ENCODE results near the gene PRAF2.

The PRAF2 gene

GRCh38 chrX:49041744-49042580 lies 31.8 kb downstream of the PRAF2 start:
- no peak for DNase-seq

- no peak for DNase-seq
These were observed 33.3 kb downstream of the PRAF2 start for GRCh38 chrX:49040376-49040955.

DNA sequence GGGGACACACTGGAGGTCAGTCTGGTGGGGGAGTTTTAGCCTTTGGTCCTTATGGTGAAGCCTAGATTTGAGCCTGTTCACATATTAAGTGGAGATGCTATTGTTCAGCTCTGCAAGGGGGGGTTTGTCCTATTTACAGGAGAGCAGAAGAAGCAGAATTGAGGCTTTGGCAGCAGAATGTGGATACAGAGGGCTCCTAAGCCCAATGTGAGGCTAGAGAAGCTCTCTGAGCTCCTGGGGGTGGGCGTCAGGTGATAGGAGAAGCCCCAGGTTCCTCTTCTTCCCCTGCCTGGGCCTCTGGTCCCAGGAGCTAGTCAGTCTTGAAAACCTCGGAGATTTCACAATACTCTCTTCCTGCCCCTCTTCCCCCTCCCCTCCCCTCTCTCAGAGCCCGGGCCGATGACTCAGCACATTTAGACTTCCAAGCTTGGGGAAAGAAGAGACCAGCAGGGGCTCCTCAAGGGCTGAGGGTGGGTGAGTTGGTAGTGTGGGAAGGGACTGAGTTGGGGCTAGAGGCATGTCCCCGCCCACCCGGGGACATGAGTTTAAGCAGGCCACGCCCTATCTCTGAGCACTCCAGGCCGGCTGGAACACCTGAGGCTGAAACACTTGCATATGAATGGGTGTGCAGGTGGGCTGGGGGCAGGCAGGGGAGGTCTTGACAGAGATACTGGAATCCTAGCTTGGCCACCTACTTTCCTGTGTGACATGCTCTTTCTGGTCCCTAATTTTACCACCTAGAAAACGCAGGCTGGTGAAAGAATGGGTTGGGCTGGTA lies 34.0 kb downstream of the PRAF2 start:
- DNase-seq = peak; percentile 38

DNA sequence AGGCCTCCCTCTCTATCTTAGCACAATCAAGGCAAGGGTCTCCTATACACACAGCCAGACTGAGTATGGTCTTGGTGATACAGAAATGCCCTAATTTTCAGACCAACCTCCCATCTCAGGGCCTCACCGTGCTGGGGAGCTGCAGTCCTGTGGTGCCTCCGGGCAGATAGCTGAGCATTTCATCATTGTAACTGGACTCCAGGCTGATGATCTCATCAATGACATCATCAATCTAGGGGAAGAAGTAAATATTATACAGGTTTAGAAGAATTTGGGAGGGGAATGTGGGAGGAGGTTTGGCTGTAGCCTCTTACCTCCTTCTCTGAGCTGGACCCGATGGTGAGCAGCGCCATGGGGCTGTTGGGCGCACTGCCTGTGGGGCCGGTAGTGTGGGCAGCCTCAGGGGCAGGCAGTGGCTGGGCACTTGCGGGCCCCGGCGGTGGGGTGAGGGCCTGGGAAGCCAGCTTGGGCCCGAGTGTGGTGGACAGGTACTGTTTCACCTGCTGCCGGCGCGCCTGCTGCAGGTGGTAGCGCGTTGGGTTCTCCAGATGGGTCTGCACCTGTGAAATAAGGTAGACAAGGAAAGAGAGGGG lies 35.8 kb downstream of the PRAF2 start:
- no peak for DNase-seq

- no peak for DNase-seq
These were observed 43.5 kb downstream of the PRAF2 start for GRCh38 chrX:49030283-49030682.

DNA sequence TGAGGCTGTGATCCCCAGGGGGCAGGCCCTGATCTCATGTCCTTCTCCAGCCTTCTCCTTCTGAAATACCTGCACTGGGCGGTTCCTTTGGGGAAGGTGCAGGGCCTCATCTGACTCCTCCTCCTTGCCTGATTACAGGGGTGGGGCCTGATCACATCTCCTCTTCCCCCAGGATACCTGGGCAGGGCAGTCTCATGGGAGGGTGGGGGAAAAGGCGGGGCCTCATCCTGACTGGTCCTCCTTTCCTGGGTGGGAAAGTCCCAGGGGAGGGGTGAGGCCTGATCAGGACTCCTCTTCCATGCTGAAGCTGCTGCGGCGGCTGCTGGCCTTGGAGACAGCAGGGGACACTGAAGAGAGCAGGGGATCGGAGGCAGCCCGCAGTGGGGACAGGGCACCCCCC lies 43.9 kb downstream of the PRAF2 start:
- DNase-seq = no peak
